PC-9 (cell line): Measurements from ENCODE around the gene WDR33. TPM values are rescaled to one million over a fixed set of nuclear protein-coding genes. Genes with fewer than 3 reads are reported as not detected.

Experiments used
- BruUV-seq: library from RNA; stranded (reverse); fragments of 400-500 nt; replicated peaks from 2 replicates; lab custom pipeline; 2021; lab: Mats Ljungman, UMichigan
- CTCF ChIA-PET: fragments of 300-600 bp; sonication (Branson Sonifier 250); formaldehyde crosslinking; loops from one replicate; lab custom pipeline; 2022; ENCODE audit warnings: antibody characterized with exemption; lab: Charles Lee
- POLR2A ChIA-PET: fragments of 300-600 bp; sonication (Branson Sonifier 250); formaldehyde crosslinking; loops from one replicate; lab custom pipeline; 2022; ENCODE audit warnings: antibody characterized with exemption; ENCODE audit not compliant: unreplicated experiment; lab: Charles Lee
- DNase-seq, 2 experiments: peaks; one replicate each; pipeline versions ENCODE4 v3.0.0 to v3.0.0-alpha.2; 2015 to 2022; ENCODE audit warnings: mixed read lengths in 1 of 2
- H2AFZ ChIP-seq: fragments of 200-600 bp; sonication (generic); 2 replicates; pipeline ENCODE4 v1.8.1; 2017; ENCODE audit warnings: antibody characterized with exemption
- H3F3A ChIP-seq: fragments of 200-600 bp; sonication (generic); 2 replicates; pipeline ENCODE4 v1.8.1; 2017; ENCODE audit warnings: antibody characterized with exemption, mild to moderate bottlenecking, low read depth; ENCODE audit not compliant: insufficient read depth
- H3K27ac ChIP-seq: fragments of 200-600 bp; sonication (generic); 2 replicates; pipeline ENCODE4 v1.6.1; 2016; ENCODE audit warnings: mixed run types
- H3K27me3 ChIP-seq: fragments of 200-600 bp; sonication (generic); 2 replicates; pipeline ENCODE4 v1.6.1; 2016; ENCODE audit warnings: low read depth, mixed run types; ENCODE audit not compliant: insufficient read depth
- H3K36me3 ChIP-seq: fragments of 200-600 bp; sonication (generic); 2 replicates; pipeline ENCODE4 v1.6.1; 2016; ENCODE audit warnings: low read depth, mixed run types
- H3K4me1 ChIP-seq: fragments of 200-600 bp; sonication (generic); replicated peaks from 2 replicates; pipeline ENCODE4 v1.6.1; 2016; ENCODE audit warnings: mixed run types; ENCODE audit not compliant: insufficient read depth
- H3K4me2 ChIP-seq: fragments of 200-600 bp; sonication (generic); 2 replicates; pipeline ENCODE4 v1.6.1; 2017; ENCODE audit warnings: mixed run types
- H3K4me3 ChIP-seq: fragments of 200-600 bp; sonication (generic); 2 replicates; pipeline ENCODE4 v1.6.1; 2016; ENCODE audit warnings: mixed run types
- H3K79me2 ChIP-seq: fragments of 200-600 bp; sonication (generic); 2 replicates; pipeline ENCODE4 v1.6.1; 2017; ENCODE audit warnings: low read depth, mixed run types
- H3K9me2 ChIP-seq: fragments of 200-600 bp; sonication (generic); 2 replicates; pipeline ENCODE4 v1.8.1; 2017; ENCODE audit warnings: mild to moderate bottlenecking; ENCODE audit not compliant: insufficient read depth
- H3K9me3 ChIP-seq: fragments of 200-600 bp; sonication (generic); 2 replicates; pipeline ENCODE4 v1.8.1; 2016; ENCODE audit warnings: low read depth; ENCODE audit not compliant: insufficient read depth
- H4K20me1 ChIP-seq: fragments of 200-600 bp; sonication (generic); 2 replicates; pipeline ENCODE4 v1.8.1; 2017; ENCODE audit not compliant: insufficient read depth
- EZH2 ChIP-seq: fragments of 200-600 bp; sonication (generic); IDR thresholded peaks from 2 replicates; pipeline ENCODE4 v1.8.0; 2017; ENCODE audit warnings: antibody characterized with exemption, low read depth
- intact Hi-C: fragments of 100-400 bp; cut with micrococcal nuclease; formaldehyde crosslinking; loops from one replicate; pipeline ENCODE4 v1.10.0; 2022; ENCODE audit not compliant: unreplicated experiment
- total RNA-seq: library from RNA; stranded (reverse); gene quantifications from 2 replicates; pipeline ENCODE4 v1.2.3, GENCODE V29; 2021
- TF ChIP-seq, protein P1 (sequence below): fragments of 200-600 bp; sonication (generic); conservative IDR thresholded peaks from 2 replicates; pipeline ENCODE4 v1.6.1; 2017; ENCODE audit warnings: mixed run types, antibody characterized with exemption, mild to moderate bottlenecking, moderate library complexity

WDR33 gene
- total RNA-seq, 1 experiment from 2014 or later, result 59.3 TPM

DNA sequence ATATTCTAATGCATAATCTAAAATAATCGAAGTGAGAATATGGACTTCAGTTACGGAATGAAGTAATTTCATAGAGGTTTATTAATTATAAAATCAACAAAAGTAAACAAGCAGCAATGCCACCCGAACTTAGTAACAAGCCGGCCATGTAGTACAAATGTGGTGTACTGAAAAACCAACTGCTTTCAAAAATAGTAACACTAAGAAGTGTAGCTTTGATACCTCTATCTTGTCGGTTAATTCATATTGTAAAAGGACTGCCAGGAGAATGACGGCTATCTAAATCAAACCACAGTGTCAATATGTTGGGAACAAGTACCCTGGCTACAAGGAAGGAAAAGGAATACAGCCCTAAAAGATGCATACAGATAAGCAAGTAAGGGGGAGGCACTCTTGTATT is 48.5 kb downstream of the WDR33 start:
- TF ChIP-seq, protein P1, sequence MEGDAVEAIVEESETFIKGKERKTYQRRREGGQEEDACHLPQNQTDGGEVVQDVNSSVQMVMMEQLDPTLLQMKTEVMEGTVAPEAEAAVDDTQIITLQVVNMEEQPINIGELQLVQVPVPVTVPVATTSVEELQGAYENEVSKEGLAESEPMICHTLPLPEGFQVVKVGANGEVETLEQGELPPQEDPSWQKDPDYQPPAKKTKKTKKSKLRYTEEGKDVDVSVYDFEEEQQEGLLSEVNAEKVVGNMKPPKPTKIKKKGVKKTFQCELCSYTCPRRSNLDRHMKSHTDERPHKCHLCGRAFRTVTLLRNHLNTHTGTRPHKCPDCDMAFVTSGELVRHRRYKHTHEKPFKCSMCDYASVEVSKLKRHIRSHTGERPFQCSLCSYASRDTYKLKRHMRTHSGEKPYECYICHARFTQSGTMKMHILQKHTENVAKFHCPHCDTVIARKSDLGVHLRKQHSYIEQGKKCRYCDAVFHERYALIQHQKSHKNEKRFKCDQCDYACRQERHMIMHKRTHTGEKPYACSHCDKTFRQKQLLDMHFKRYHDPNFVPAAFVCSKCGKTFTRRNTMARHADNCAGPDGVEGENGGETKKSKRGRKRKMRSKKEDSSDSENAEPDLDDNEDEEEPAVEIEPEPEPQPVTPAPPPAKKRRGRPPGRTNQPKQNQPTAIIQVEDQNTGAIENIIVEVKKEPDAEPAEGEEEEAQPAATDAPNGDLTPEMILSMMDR, result no peak
- no peak for TF ChIP-seq EZH2
- Histone ChIP-seq H3K9me2 (no peaks in the 10 kb centered on the region), H3K27me3 (no peaks in the 10 kb centered on the region), H3K4me2 (no peak overlapping the region), H3K9me3 (no peaks in the 10 kb centered on the region), H3K79me2 (no peaks in the 10 kb centered on the region), H3K36me3 (peaks cover 63% of the 10 kb centered on the region), H3F3A (peaks cover 6% of the 10 kb centered on the region), H4K20me1 (peaks cover 14% of the 10 kb centered on the region; the same call in 1 of the 2 replicates), H3K27ac (no peak overlapping the region), H3K4me1 (no peaks in the 10 kb centered on the region), H2AFZ (no peak overlapping the region), H3K4me3 (no peak overlapping the region)
- ChIA-PET CTCF (no interaction called here), POLR2A (no interaction called here)
- intact Hi-C loops, result no loop called here
- no peak for DNase-seq
- BruUV-seq, result no TSS peak

DNA sequence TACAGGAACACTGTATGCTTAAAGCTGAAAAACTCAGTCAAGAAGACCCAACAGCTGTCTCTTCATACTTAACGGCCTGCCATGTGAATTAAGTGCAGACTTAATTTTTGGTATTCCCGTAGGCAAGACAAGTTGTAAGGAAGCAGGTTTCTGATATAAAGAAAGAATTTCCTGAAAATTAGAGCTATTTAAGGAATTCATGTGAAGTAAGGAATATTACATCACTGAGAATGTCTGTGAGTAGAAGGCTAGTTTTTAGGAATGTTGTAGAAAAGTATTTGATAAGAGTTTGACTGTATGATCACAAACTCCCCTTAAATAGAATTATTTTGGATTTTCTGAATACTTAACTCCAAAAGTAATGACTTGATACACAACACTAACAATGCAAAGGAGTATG is 51.0 kb downstream of the WDR33 start:
- no peak overlapping the region for H3K27ac ChIP-seq
- DNase-seq, result peak in 1 of 2 experiments; percentile 29
- ChIA-PET CTCF (interaction anchor here (0.5 kb wide), 1 partner anchor 490 kb away, joined by 4 read pairs; no protein-coding TSS in a partner anchor), POLR2A (no interaction called here)
- H3K4me1 ChIP-seq, result no peaks in the 10 kb centered on the region
- no TSS peak for BruUV-seq
- no peaks in the 10 kb centered on the region; the same call in none of the 2 replicates for H3F3A ChIP-seq
- peaks cover 63% of the 10 kb centered on the region for H3K36me3 ChIP-seq
- H3K9me2 ChIP-seq, result no peaks in the 10 kb centered on the region
- H4K20me1 ChIP-seq, result peaks cover 3% of the 10 kb centered on the region; the same call in 1 of the 2 replicates
- TF ChIP-seq, protein P1, result no peak
- no peak for TF ChIP-seq EZH2
- no peaks in the 10 kb centered on the region for H3K9me3 ChIP-seq
- H3K27me3 ChIP-seq, result no peaks in the 10 kb centered on the region
- H3K4me3 ChIP-seq, result no peak overlapping the region
- no peak overlapping the region for H3K4me2 ChIP-seq
- H2AFZ ChIP-seq, result no peak overlapping the region
- intact Hi-C loops, result no loop called here
- H3K79me2 ChIP-seq, result no peaks in the 10 kb centered on the region

DNA sequence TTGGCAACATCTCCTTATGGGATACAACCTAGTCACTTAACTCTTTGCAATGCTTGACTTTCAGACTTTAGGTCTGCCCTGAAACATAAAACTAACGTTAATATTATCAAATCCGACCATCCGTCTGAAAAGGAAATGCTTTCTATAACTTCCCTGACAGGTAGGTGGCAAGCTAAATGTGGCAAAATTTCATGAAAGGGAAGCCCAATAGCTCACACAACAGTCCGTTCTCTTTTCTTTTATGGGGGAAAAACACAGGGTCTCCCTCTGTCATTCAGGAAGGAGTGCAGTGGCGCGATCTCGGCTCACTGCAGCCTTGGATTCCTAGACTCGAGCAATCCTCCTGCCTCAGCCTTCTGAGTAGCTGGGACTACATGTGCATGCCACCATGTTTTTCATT is 56.8 kb downstream of the WDR33 start:
- Histone ChIP-seq H3K4me3 (no peak overlapping the region), H3K27ac (no peak overlapping the region), H3K36me3 (peaks cover 23% of the 10 kb centered on the region; the same call in 1 of the 2 replicates), H3K4me1 (no peaks in the 10 kb centered on the region), H3K9me2 (no peaks in the 10 kb centered on the region), H3K27me3 (no peaks in the 10 kb centered on the region), H3K4me2 (no peak overlapping the region), H2AFZ (no peak overlapping the region), H3K79me2 (no peaks in the 10 kb centered on the region), H4K20me1 (no peaks in the 10 kb centered on the region; the same call in 1 of the 2 replicates), H3K9me3 (no peaks in the 10 kb centered on the region), H3F3A (peaks cover 5% of the 10 kb centered on the region; the same call in 1 of the 2 replicates)
- ChIA-PET POLR2A (interaction anchor here (0.6 kb wide), 1 partner anchor 1267 kb away, joined by 3 read pairs; no protein-coding TSS in a partner anchor), CTCF (no interaction called here)
- no TSS peak for BruUV-seq
- intact Hi-C loops, result no loop called here
- TF ChIP-seq, protein P1, result no peak
- TF ChIP-seq EZH2, result no peak
- peak in 1 of 2 experiments; percentile 30 for DNase-seq
